HCT116 (cell line): Measurements from ENCODE around the gene C9.

Experiments
- CBX3 ChIP-seq: IDR thresholded peaks from 2 replicates; pipeline ENCODE4 v1.6.1; 2012; ENCODE audit warnings: low read depth
- ELF1 ChIP-seq: IDR thresholded peaks from 2 replicates; pipeline ENCODE4 v1.6.1; 2012; ENCODE audit warnings: low read depth, borderline replicate concordance
- EZH2phosphoT487 ChIP-seq: fragments of 200-600 bp; IDR thresholded peaks from 2 replicates; pipeline ENCODE4 v1.6.1; 2018; ENCODE audit warnings: antibody characterized with exemption, borderline replicate concordance
- POLR2A ChIP-seq: IDR thresholded peaks from 2 replicates; pipeline ENCODE4 v1.7.0; 2011; ENCODE audit warnings: borderline replicate concordance; ENCODE audit not compliant: insufficient read depth, insufficient read length; ENCODE audit errors: extremely low read depth
- POLR2AphosphoS5 ChIP-seq: IDR thresholded peaks from 2 replicates; pipeline ENCODE4 v1.6.1; 2011; ENCODE audit warnings: mild to moderate bottlenecking, low read depth, low read length, moderate library complexity
- SP1 ChIP-seq: IDR thresholded peaks from 2 replicates; pipeline ENCODE4 v1.6.1; 2012; ENCODE audit warnings: low read depth
- TCF7L2 ChIP-seq: IDR thresholded peaks from 2 replicates; pipeline ENCODE4 v1.7.0; 2011; ENCODE audit warnings: borderline replicate concordance, inconsistent platforms; ENCODE audit not compliant: insufficient read depth, insufficient read length; ENCODE audit errors: extremely low read depth
- ZFX ChIP-seq: fragments of 450-650 bp; IDR thresholded peaks from 2 replicates; pipeline ENCODE4 v1.6.1; 2017
- TF ChIP-seq, protein P1 (sequence below), 3 experiments: fragments of 200-600 bp in 1 of 3; sonication (generic) in 1 of 3; IDR thresholded peaks in 2 of 3; conservative IDR thresholded peaks in 1 of 3; 2 replicates each; pipeline ENCODE4 v1.5.1; 2012 to 2017; ENCODE audit warnings: low read depth in 2 of 3, low read length in 2 of 3, antibody characterized with exemption in 1 of 3, borderline replicate concordance in 1 of 3, control low read depth in 1 of 3, mild to moderate bottlenecking in 1 of 3, mixed read lengths in 1 of 3, mixed run types in 1 of 3, moderate library complexity in 1 of 3; ENCODE audit not compliant: insufficient read depth in 1 of 3
- TF ChIP-seq, protein P2 (sequence below): IDR thresholded peaks from 2 replicates; pipeline ENCODE4 v1.6.1; 2012; ENCODE audit warnings: low read depth
- TF ChIP-seq, protein P3 (sequence below): IDR thresholded peaks from 2 replicates; pipeline ENCODE4 v1.6.1; 2011; ENCODE audit warnings: mild to moderate bottlenecking, low read length, moderate library complexity; ENCODE audit not compliant: insufficient replicate concordance; ENCODE audit errors: extremely low read depth

DNA sequence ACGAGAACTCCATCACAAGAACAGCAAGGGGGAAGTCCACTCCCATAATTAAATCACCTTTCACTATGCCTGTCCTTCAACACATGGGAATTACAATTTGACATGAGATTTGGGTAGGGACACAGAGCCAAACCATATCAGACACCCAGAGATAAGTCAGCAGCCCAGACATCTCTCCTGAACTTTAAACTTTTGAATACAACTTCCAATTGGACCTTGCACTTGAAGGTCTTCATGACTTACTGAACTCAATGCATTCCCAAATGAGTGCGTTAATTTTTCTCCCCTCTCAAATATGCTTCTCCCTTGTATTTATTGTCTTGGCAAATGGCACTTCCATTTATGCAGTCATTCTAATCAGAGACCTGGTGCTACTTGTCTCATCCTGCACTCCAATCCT lies 12.1 kb downstream of the C9 start:
- TF ChIP-seq, protein P1, sequence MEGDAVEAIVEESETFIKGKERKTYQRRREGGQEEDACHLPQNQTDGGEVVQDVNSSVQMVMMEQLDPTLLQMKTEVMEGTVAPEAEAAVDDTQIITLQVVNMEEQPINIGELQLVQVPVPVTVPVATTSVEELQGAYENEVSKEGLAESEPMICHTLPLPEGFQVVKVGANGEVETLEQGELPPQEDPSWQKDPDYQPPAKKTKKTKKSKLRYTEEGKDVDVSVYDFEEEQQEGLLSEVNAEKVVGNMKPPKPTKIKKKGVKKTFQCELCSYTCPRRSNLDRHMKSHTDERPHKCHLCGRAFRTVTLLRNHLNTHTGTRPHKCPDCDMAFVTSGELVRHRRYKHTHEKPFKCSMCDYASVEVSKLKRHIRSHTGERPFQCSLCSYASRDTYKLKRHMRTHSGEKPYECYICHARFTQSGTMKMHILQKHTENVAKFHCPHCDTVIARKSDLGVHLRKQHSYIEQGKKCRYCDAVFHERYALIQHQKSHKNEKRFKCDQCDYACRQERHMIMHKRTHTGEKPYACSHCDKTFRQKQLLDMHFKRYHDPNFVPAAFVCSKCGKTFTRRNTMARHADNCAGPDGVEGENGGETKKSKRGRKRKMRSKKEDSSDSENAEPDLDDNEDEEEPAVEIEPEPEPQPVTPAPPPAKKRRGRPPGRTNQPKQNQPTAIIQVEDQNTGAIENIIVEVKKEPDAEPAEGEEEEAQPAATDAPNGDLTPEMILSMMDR (IDR thresholded peaks at IDR 0.05 in 2 of 3, conservative IDR thresholded peaks at IDR 0.05 in 1 of 3; ENCODE audit: borderline replicate concordance in 1 of 3, insufficient read depth in 1 of 3, low read depth in 2 of 3, low read length in 2 of 3): no peak
- TF ChIP-seq ELF1: no peak
- no peak for TF ChIP-seq CBX3
- TF ChIP-seq ZFX: no peak
- no peak for TF ChIP-seq SP1
- no peak for TF ChIP-seq TCF7L2
- TF ChIP-seq POLR2AphosphoS5: no peak
- TF ChIP-seq POLR2A: no peak
- TF ChIP-seq EZH2phosphoT487: no peak
- TF ChIP-seq, protein P2, sequence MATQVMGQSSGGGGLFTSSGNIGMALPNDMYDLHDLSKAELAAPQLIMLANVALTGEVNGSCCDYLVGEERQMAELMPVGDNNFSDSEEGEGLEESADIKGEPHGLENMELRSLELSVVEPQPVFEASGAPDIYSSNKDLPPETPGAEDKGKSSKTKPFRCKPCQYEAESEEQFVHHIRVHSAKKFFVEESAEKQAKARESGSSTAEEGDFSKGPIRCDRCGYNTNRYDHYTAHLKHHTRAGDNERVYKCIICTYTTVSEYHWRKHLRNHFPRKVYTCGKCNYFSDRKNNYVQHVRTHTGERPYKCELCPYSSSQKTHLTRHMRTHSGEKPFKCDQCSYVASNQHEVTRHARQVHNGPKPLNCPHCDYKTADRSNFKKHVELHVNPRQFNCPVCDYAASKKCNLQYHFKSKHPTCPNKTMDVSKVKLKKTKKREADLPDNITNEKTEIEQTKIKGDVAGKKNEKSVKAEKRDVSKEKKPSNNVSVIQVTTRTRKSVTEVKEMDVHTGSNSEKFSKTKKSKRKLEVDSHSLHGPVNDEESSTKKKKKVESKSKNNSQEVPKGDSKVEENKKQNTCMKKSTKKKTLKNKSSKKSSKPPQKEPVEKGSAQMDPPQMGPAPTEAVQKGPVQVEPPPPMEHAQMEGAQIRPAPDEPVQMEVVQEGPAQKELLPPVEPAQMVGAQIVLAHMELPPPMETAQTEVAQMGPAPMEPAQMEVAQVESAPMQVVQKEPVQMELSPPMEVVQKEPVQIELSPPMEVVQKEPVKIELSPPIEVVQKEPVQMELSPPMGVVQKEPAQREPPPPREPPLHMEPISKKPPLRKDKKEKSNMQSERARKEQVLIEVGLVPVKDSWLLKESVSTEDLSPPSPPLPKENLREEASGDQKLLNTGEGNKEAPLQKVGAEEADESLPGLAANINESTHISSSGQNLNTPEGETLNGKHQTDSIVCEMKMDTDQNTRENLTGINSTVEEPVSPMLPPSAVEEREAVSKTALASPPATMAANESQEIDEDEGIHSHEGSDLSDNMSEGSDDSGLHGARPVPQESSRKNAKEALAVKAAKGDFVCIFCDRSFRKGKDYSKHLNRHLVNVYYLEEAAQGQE: no peak
- TF ChIP-seq, protein P3, sequence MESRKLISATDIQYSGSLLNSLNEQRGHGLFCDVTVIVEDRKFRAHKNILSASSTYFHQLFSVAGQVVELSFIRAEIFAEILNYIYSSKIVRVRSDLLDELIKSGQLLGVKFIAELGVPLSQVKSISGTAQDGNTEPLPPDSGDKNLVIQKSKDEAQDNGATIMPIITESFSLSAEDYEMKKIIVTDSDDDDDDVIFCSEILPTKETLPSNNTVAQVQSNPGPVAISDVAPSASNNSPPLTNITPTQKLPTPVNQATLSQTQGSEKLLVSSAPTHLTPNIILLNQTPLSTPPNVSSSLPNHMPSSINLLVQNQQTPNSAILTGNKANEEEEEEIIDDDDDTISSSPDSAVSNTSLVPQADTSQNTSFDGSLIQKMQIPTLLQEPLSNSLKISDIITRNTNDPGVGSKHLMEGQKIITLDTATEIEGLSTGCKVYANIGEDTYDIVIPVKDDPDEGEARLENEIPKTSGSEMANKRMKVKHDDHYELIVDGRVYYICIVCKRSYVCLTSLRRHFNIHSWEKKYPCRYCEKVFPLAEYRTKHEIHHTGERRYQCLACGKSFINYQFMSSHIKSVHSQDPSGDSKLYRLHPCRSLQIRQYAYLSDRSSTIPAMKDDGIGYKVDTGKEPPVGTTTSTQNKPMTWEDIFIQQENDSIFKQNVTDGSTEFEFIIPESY: no peak
